Upper lobe of right lung (tissue), 1 donor: ENCODE measurements around the gene CFAP70. TPM values are rescaled to one million over a fixed set of nuclear protein-coding genes. Genes with fewer than 3 reads are reported as not detected.

Experiments
- ATAC-seq: fragments of 200-7000 bp; cut with Tn5 transposase; one replicate; pipeline ENCODE4 v1.9.1; 2020; ENCODE audit warnings: mild to moderate bottlenecking, moderate library complexity
- DNase-seq: peaks from one replicate; pipeline ENCODE4 v3.0.0-alpha.2; 2020
- H3K27ac ChIP-seq: fragments of 200-600 bp; one replicate; pipeline ENCODE4 v1.8.0; 2022
- H3K27me3 ChIP-seq: fragments of 200-600 bp; one replicate; pipeline ENCODE4 v1.8.0; 2022; ENCODE audit warnings: mild to moderate bottlenecking
- H3K36me3 ChIP-seq: fragments of 200-600 bp; one replicate; pipeline ENCODE4 v1.8.0; 2022
- H3K4me1 ChIP-seq: fragments of 200-600 bp; one replicate; pipeline ENCODE4 v1.8.0; 2022
- H3K4me3 ChIP-seq: fragments of 200-600 bp; one replicate; pipeline ENCODE4 v1.8.0; 2022; ENCODE audit warnings: mild to moderate bottlenecking
- H3K9me3 ChIP-seq: fragments of 200-600 bp; one replicate; pipeline ENCODE4 v1.8.0; 2022
- CTCF ChIP-seq: fragments of 200-600 bp; IDR thresholded peaks from one replicate; pipeline ENCODE4 v1.8.0; 2022; ENCODE audit warnings: antibody characterized with exemption
- intact Hi-C: fragments of 100-400 bp; cut with DNase I; formaldehyde crosslinking; loops from one replicate; pipeline ENCODE4 v1.11.0; 2022
- total RNA-seq: library from RNA; stranded (reverse); fragmentation: NEBNext Ultra II Directional; extraction: Animal tissue kit (Norgen Biotek cat#: 25700); gene quantifications from one replicate; pipeline ENCODE4 v1.2.1, GENCODE V29; 2021
- donor health status: DM: no; HTN: yes; CAD: no; lungs with severe emphysema.

The CFAP70 gene
- total RNA-seq, 1 donor from 2014 or later: 2.7 TPM

DNA sequence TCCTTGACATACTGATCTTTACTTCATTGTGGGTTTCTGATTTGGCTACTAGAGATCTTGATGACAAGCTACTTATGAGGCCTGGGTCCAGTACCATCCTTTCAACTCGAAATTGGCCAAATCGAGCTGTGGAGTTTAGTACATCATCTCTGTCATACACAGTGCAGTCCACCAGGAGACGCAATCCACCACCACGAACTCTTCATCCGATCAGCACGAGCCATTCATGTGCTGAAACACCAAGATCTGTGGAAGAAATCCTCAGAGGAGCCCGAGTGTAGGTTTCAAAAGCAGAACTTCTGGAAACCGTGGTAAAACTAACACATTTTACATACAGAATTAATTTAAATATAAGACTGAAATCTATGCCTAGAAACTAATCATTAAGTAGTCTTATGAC, 125.8 kb downstream of the CFAP70 start:
- intact Hi-C loops: no loop called here
- Histone ChIP-seq H3K36me3 (peaks cover 43% of the 10 kb centered on the region), H3K4me3 (no peak overlapping the region), H3K27me3 (no peaks in the 10 kb centered on the region), H3K9me3 (no peaks in the 10 kb centered on the region), H3K4me1 (no peaks in the 10 kb centered on the region), H3K27ac (no peak overlapping the region)
- ATAC-seq (no peak), DNase-seq (no peak)
- no peak for TF ChIP-seq CTCF

DNA sequence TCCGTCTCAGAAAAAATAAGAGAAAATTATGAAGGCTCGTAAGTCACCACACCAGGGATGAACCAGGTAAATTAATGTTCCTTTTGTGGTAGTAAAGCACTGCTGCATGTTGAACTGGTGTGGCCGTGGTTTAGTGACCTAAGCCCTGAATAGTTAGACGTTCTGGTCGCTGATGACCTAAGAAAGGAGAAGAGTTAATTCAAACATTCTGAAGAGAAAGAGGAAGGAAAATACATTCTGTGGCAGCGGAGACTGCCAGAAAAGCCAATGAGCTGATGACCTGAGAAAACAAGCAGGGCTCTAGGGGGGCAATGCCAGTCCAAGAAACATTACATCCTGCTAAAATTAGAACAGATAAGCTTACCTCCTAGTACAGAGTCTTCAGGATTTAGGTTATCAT, 129.1 kb downstream of the CFAP70 start:
- Histone ChIP-seq H3K36me3 (peaks cover 30% of the 10 kb centered on the region), H3K27ac (peak overlapping the region; percentile 34), H3K4me1 (no peaks in the 10 kb centered on the region), H3K9me3 (no peaks in the 10 kb centered on the region), H3K27me3 (no peaks in the 10 kb centered on the region), H3K4me3 (no peak overlapping the region)
- intact Hi-C loops: no loop called here
- DNase-seq (no peak), ATAC-seq (peak; percentile 81)
- no peak for TF ChIP-seq CTCF

DNA sequence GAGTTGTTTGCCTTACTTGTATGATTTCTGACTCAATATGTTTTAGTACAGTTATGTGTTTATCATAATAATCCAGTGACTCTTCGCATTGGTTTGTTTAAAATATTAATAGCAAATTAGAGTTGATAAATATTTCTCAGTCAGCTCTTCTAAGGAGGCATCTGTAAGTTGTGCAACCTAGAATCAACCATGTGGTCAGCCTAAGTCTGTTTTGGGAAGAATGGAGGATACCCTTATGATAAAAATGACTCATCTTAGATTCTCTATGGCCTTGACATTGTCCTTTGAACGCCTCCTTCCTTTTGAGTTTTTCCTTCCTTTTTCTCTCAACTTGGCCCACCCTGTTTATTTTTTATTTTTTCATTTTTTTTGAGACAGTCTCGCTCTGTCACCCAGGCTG, 130.4 kb downstream of the CFAP70 start:
- H3K27ac ChIP-seq: no peak overlapping the region
- intact Hi-C loops: no loop called here
- no peaks in the 10 kb centered on the region for H3K4me1 ChIP-seq
- H3K27me3 ChIP-seq: no peaks in the 10 kb centered on the region
- H3K36me3 ChIP-seq: peaks cover 19% of the 10 kb centered on the region
- no peak overlapping the region for H3K4me3 ChIP-seq
- no peaks in the 10 kb centered on the region for H3K9me3 ChIP-seq
- no peak for TF ChIP-seq CTCF
- DNase-seq (no peak), ATAC-seq (peak; percentile 68)

DNA sequence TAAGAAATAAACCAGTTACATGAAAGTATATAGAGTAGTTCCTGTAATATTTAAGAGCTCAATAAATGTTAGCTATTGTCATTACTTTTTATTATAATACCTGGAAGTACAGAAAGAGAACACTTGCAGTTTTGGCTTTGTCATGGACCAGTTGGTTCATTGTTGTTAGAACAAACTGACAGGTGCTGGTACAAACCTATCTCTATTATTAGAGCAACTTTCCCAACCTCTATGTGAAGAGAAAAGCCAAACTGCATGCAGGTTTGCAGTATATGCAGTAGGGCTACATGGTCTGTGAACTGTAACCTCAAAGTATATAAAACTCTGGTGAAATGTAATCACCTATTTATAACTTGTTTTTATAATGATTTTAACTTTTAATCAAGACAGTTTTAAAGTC, 132.0 kb downstream of the CFAP70 start:
- Histone ChIP-seq H3K27ac (no peak overlapping the region), H3K9me3 (no peaks in the 10 kb centered on the region), H3K4me3 (no peak overlapping the region), H3K36me3 (peaks cover 4% of the 10 kb centered on the region), H3K4me1 (no peaks in the 10 kb centered on the region), H3K27me3 (no peaks in the 10 kb centered on the region)
- no peak for ATAC-seq
- intact Hi-C loops: no loop called here
- DNase-seq: no peak
- no peak for TF ChIP-seq CTCF

DNA sequence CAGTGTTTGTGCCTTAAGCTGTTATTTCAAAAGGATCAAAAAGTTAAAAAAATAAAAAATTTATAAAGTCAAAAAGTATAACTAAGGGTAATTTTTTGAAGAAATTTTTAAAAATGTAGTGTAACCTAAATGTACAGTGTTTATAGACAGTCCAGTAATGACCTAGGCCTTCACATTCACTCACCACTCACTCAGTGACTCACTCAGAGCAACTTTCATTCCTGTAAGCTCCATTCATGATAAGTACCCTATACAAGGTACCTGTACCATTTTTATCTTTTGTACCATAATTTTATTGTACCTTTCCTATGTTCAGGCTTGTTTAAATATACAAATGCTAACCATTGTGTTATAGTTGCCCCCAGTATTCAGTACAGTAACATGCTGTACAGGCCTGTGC, 133.1 kb downstream of the CFAP70 start:
- ATAC-seq: no peak
- no peak for TF ChIP-seq CTCF
- intact Hi-C loops: no loop called here
- H3K9me3 ChIP-seq: no peaks in the 10 kb centered on the region
- no peak overlapping the region for H3K4me3 ChIP-seq
- no peaks in the 10 kb centered on the region for H3K36me3 ChIP-seq
- no peaks in the 10 kb centered on the region for H3K27me3 ChIP-seq
- no peak for DNase-seq
- H3K4me1 ChIP-seq: no peaks in the 10 kb centered on the region
- H3K27ac ChIP-seq: no peak overlapping the region

GRCh38 chr10:73220989-73221388, 137.7 kb downstream of the CFAP70 start:
- Histone ChIP-seq H3K4me3 (no peak overlapping the region), H3K27me3 (no peaks in the 10 kb centered on the region), H3K27ac (no peak overlapping the region), H3K9me3 (no peaks in the 10 kb centered on the region), H3K36me3 (peaks cover 16% of the 10 kb centered on the region), H3K4me1 (no peaks in the 10 kb centered on the region)
- TF ChIP-seq CTCF: no peak
- DNase-seq: no peak
- no peak for ATAC-seq
- intact Hi-C loops: no loop called here
